Fibroblast of mammary gland (primary cell): ENCODE results near the gene NR5A2.
"Not testable (repeated sequence)": the region's sequence is repeated elsewhere in the genome, so short reads cannot be mapped to it uniquely, and the experiment has no call there.

Experiments used
- DNase-seq: peaks from one replicate; pipeline ENCODE4 v3.0.0-alpha.2; 2010; ENCODE audit warnings: low read depth
- H3K4me3 ChIP-seq: 2 replicates; pipeline ENCODE4 v1.5.1; 2011; ENCODE audit warnings: low read depth, mild to moderate bottlenecking, low read length, moderate library complexity; ENCODE audit not compliant: control insufficient read depth
- TF ChIP-seq, protein P1 (sequence below): conservative IDR thresholded peaks from 2 replicates; pipeline ENCODE4 v1.5.1; 2011; ENCODE audit warnings: low read depth, low read length, inconsistent platforms; ENCODE audit not compliant: control insufficient read depth, insufficient read depth

NR5A2 gene

GRCh38 chr1:200179781-200180160 lies 152.3 kb downstream of the NR5A2 start:
- no peak overlapping the region for H3K4me3 ChIP-seq
- no peak for DNase-seq
- TF ChIP-seq, protein P1, sequence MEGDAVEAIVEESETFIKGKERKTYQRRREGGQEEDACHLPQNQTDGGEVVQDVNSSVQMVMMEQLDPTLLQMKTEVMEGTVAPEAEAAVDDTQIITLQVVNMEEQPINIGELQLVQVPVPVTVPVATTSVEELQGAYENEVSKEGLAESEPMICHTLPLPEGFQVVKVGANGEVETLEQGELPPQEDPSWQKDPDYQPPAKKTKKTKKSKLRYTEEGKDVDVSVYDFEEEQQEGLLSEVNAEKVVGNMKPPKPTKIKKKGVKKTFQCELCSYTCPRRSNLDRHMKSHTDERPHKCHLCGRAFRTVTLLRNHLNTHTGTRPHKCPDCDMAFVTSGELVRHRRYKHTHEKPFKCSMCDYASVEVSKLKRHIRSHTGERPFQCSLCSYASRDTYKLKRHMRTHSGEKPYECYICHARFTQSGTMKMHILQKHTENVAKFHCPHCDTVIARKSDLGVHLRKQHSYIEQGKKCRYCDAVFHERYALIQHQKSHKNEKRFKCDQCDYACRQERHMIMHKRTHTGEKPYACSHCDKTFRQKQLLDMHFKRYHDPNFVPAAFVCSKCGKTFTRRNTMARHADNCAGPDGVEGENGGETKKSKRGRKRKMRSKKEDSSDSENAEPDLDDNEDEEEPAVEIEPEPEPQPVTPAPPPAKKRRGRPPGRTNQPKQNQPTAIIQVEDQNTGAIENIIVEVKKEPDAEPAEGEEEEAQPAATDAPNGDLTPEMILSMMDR: no peak

DNA sequence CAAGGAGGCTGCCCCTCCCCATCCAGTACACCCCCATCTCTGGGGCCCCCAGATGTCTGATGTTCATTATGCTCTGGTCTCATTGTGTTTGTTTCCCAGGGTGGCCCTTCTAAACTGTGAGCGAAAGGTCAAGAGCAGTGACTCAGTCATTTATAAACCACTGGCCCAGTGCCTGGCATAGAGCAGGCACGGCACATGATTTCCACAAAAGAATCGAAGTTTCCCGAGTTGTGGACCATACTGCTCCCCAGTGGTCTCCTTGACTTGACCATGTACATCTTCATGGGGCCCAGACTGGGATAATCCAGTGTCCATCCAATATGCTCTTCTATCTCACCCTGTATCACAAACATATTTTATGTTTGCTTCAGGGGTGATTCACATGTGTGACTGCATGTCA lies 153.3 kb downstream of the NR5A2 start:
- TF ChIP-seq, protein P1: peak; percentile 42
- DNase-seq: peak; percentile 90
- H3K4me3 ChIP-seq: no peak overlapping the region

DNA sequence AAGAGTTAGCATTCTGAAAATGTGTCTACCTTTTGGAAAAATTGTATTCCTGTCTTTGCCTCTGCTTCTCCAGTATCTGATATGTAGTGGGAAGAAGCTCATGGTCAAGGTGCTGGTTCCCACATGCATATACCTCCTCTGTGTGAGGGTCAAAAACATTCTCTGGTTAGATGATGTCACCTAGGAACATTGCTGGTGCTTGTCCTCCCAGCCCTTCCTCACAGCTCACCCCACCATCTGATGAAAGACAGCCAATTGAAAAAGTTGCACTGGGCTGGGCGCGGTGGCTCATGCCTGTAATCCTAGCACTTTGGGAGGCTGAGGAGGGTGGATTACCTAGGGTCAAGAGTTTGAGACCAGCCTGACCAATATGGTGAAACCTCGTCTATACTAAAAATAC lies 154.4 kb downstream of the NR5A2 start:
- H3K4me3 ChIP-seq: no peak overlapping the region
- DNase-seq: no peak
- TF ChIP-seq, protein P1: no peak

DNA sequence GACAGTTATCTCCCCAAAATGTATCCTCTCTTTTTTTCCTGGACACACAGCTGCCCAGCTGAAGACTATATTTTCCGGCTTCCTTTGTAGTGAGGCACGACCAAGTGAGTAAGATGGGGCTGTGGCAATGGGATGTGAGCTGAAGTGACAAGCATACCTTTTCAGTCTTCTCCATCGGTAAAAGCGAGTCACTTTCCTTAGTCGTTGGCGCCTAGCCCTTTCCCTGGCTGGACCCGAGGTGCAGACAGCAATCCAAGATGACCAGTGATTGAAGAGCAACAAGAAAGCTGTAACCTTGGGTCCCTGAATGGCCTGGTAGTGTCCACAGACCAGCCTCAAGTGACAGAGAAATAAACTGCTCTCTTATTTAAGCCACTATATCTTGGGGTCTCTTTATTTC lies 155.2 kb downstream of the NR5A2 start:
- TF ChIP-seq, protein P1: no peak
- H3K4me3 ChIP-seq: no peak overlapping the region
- DNase-seq: no peak

GRCh38 chr1:200183637-200184036 lies 156.1 kb downstream of the NR5A2 start:
- DNase-seq: no peak
- TF ChIP-seq, protein P1: no peak
- H3K4me3 ChIP-seq: no peak overlapping the region

GRCh38 chr1:200184196-200184595 lies 156.7 kb downstream of the NR5A2 start:
- DNase-seq: peak; percentile 73
- TF ChIP-seq, protein P1: no peak
- no peak overlapping the region for H3K4me3 ChIP-seq

- not testable (repeated sequence) for H3K4me3 ChIP-seq, DNase-seq
These were observed 157.7 kb downstream of the NR5A2 start for GRCh38 chr1:200185191-200185590.

GRCh38 chr1:200187332-200187731 lies 159.8 kb downstream of the NR5A2 start:
- not testable (repeated sequence) for DNase-seq, H3K4me3 ChIP-seq
